Thyroid gland (tissue), 4 donors: ENCODE data around the gene SNAP91.

Experiments used
- POLR2A ChIP-seq, 2 donors: fragments of 450-650 bp; IDR thresholded peaks; one replicate each; pipeline ENCODE4 v1.6.1; 2017; ENCODE audit warnings: antibody characterized with exemption in 2 of 2, mild to moderate bottlenecking in 2 of 2, moderate library complexity in 1 of 2
- TF ChIP-seq, protein P1 (sequence below), 6 experiments: fragments of 200-600 bp in 3 of 6; fragments of 450-650 bp in 3 of 6; sonication (generic) in 3 of 6; IDR thresholded peaks; one replicate each; pipeline ENCODE4 v1.5.1; 2016 to 2019; ENCODE audit warnings: antibody characterized with exemption in 6 of 6, mild to moderate bottlenecking in 2 of 6, inconsistent platforms in 1 of 6, moderate library complexity in 1 of 6

- TF ChIP-seq, protein P1, sequence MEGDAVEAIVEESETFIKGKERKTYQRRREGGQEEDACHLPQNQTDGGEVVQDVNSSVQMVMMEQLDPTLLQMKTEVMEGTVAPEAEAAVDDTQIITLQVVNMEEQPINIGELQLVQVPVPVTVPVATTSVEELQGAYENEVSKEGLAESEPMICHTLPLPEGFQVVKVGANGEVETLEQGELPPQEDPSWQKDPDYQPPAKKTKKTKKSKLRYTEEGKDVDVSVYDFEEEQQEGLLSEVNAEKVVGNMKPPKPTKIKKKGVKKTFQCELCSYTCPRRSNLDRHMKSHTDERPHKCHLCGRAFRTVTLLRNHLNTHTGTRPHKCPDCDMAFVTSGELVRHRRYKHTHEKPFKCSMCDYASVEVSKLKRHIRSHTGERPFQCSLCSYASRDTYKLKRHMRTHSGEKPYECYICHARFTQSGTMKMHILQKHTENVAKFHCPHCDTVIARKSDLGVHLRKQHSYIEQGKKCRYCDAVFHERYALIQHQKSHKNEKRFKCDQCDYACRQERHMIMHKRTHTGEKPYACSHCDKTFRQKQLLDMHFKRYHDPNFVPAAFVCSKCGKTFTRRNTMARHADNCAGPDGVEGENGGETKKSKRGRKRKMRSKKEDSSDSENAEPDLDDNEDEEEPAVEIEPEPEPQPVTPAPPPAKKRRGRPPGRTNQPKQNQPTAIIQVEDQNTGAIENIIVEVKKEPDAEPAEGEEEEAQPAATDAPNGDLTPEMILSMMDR (IDR thresholded peaks at IDR 0.05) = no peak
- no peak for TF ChIP-seq POLR2A (IDR thresholded peaks at IDR 0.05)
Measured at GRCh38 chr6:83677791-83678190, 31.1 kb downstream of the SNAP91 start.
